Measurements from ENCODE around the gene NRP1. TPM values are rescaled to one million over a fixed set of nuclear protein-coding genes. Genes with fewer than 3 reads are reported as not detected.

The NRP1 gene
- total and polyA plus RNA-seq, 4 experiments from 2014 or later, result 1.6 TPM; not detected in 2

DNA sequence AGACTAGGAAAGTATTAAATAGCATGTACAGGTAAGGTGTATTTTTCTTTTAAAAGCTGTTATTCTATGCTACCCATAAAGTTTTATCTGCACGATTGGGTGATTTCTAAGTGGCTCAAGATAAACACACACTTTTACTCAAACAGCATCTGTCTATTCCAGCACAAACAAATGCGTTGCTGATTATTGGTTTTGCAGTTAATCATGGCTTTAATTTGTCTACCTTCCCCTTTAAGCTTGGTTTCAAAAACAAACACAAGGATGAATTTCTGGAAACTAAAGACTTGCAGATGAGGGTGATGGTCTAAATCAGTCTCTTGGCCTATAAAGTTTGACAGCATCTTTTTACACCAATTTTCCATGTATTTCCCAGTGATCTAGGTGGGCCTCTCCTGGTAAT lies 94.2 kb downstream of the NRP1 start:
- intact Hi-C loops (cut with micrococcal nuclease), result no loop called here
- POLR2A ChIA-PET (ENCODE audit: partially characterized antibody), result interaction anchor here (1.2 kb wide), 1 partner anchor 9 kb away, joined by 3 read pairs; no protein-coding TSS in a partner anchor
- peak overlapping the region in 1 of 7 donors; percentile 43 for H3K27ac Mint-ChIP-seq

GRCh38 chr10:33239257-33239656 lies 95.2 kb downstream of the NRP1 start:
- H3K27me3 ChIP-seq (ENCODE audit: insufficient read depth, low read length), result no peaks in the 10 kb centered on the region
- CTCF ChIA-PET (ENCODE audit: partially characterized antibody), result interaction anchor here (3.4 kb wide), 1 partner anchor 11 kb away, joined by 10 read pairs; no protein-coding TSS in a partner anchor

More for the DNA sequence above, 94.2 kb downstream of the NRP1 start:
- H3K4me1 Mint-ChIP-seq, result peaks cover 0 to 4% (median 2%) of the 10 kb centered on the region in 4 donors
- no peak for DNase-seq
- Histone ChIP-seq H3K27me3 (ENCODE audit: insufficient read depth, low read length) (no peaks in the 10 kb centered on the region), H3K9me3 (ENCODE audit: control insufficient read depth in 1 of 2, low read length in 2 of 2) (no peaks in the 10 kb centered on the region), H3K4me1 (ENCODE audit: insufficient read depth, low read length) (no peaks in the 10 kb centered on the region), H3K4me3 (ENCODE audit: low read length in 2 of 2) (no peak overlapping the region), H3K27ac (ENCODE audit: low read depth, low read length) (no peak overlapping the region), H3K36me3 (ENCODE audit: insufficient read depth, low read length) (no peaks in the 10 kb centered on the region)
- peaks cover 0 to 3% of the 10 kb centered on the region in 2 donors for H3K27me3 Mint-ChIP-seq
- H3K4me3 Mint-ChIP-seq, result no peak overlapping the region
- H3K9me3 Mint-ChIP-seq, result no peaks in the 10 kb centered on the region
- H3K36me3 Mint-ChIP-seq, result no peaks in the 10 kb centered on the region
- CTCF ChIA-PET (ENCODE audit: partially characterized antibody), result interaction anchor here (3.4 kb wide), 1 partner anchor 10 kb away, joined by 10 read pairs; no protein-coding TSS in a partner anchor

GRCh38 chr10:33238643-33239042 lies 95.8 kb downstream of the NRP1 start:
- Mint-ChIP-seq H3K4me3 (no peak overlapping the region), H3K9me3 (no peaks in the 10 kb centered on the region), H3K27ac (no peak overlapping the region), H3K27me3 (peaks cover 0 to 3% of the 10 kb centered on the region in 2 donors), H3K4me1 (peaks cover 0 to 1% (median 0%) of the 10 kb centered on the region in 4 donors), H3K36me3 (no peaks in the 10 kb centered on the region)
- ChIA-PET POLR2A (ENCODE audit: partially characterized antibody) (no interaction called here), CTCF (ENCODE audit: partially characterized antibody) (interaction anchor here (3.4 kb wide), 1 partner anchor 11 kb away, joined by 10 read pairs; no protein-coding TSS in a partner anchor)
- no peaks in the 10 kb centered on the region for H3K4me1 ChIP-seq (ENCODE audit: insufficient read depth, low read length)
- H3K27me3 ChIP-seq (ENCODE audit: insufficient read depth, low read length), result no peaks in the 10 kb centered on the region
- no peak for DNase-seq
- H3K9me3 ChIP-seq (ENCODE audit: control insufficient read depth in 1 of 2, low read length in 2 of 2), result no peaks in the 10 kb centered on the region
- H3K4me3 ChIP-seq (ENCODE audit: low read length in 2 of 2), result no peak overlapping the region
- H3K27ac ChIP-seq (ENCODE audit: low read depth, low read length), result no peak overlapping the region
- no peaks in the 10 kb centered on the region for H3K36me3 ChIP-seq (ENCODE audit: insufficient read depth, low read length)
- intact Hi-C loops (cut with micrococcal nuclease), result no loop called here

More at GRCh38 chr10:33239257-33239656, 95.2 kb downstream of the NRP1 start:
- Mint-ChIP-seq H3K36me3 (no peaks in the 10 kb centered on the region), H3K27ac (no peak overlapping the region), H3K4me1 (peaks cover 0 to 1% (median 0%) of the 10 kb centered on the region in 4 donors), H3K27me3 (peaks cover 0 to 3% of the 10 kb centered on the region in 2 donors), H3K4me3 (no peak overlapping the region), H3K9me3 (no peaks in the 10 kb centered on the region)
- Histone ChIP-seq H3K9me3 (ENCODE audit: control insufficient read depth in 1 of 2, low read length in 2 of 2) (no peaks in the 10 kb centered on the region), H3K27ac (ENCODE audit: low read depth, low read length) (no peak overlapping the region), H3K4me1 (ENCODE audit: insufficient read depth, low read length) (no peaks in the 10 kb centered on the region), H3K4me3 (ENCODE audit: low read length in 2 of 2) (no peak overlapping the region), H3K36me3 (ENCODE audit: insufficient read depth, low read length) (no peaks in the 10 kb centered on the region)
- POLR2A ChIA-PET (ENCODE audit: partially characterized antibody), result no interaction called here
- intact Hi-C loops (cut with micrococcal nuclease), result no loop called here
- DNase-seq, result no peak

GRCh38 chr10:33237736-33238624 lies 96.5 kb downstream of the NRP1 start:
- no peaks in the 10 kb centered on the region for H3K9me3 Mint-ChIP-seq
- CTCF ChIA-PET (ENCODE audit: partially characterized antibody), result interaction anchor here (3.4 kb wide), 1 partner anchor 12 kb away, joined by 10 read pairs; no protein-coding TSS in a partner anchor
- no peak overlapping the region for H3K4me3 Mint-ChIP-seq
- H3K36me3 ChIP-seq (ENCODE audit: insufficient read depth, low read length), result no peaks in the 10 kb centered on the region
- peaks cover 0 to 1% (median 0%) of the 10 kb centered on the region in 4 donors for H3K4me1 Mint-ChIP-seq
- intact Hi-C loops (cut with micrococcal nuclease), result no loop called here
- DNase-seq, result no peak
- no peaks in the 10 kb centered on the region for H3K4me1 ChIP-seq (ENCODE audit: insufficient read depth, low read length)
- H3K27me3 Mint-ChIP-seq, result peaks cover 2 to 3% of the 10 kb centered on the region in 2 donors
- no peaks in the 10 kb centered on the region for H3K27me3 ChIP-seq (ENCODE audit: insufficient read depth, low read length)
- peak overlapping the region in 1 of 7 donors; percentile 57 for H3K27ac Mint-ChIP-seq
- H3K9me3 ChIP-seq (ENCODE audit: control insufficient read depth in 1 of 2, low read length in 2 of 2), result no peaks in the 10 kb centered on the region
- no peak overlapping the region for H3K4me3 ChIP-seq (ENCODE audit: low read length in 2 of 2)
- POLR2A ChIA-PET (ENCODE audit: partially characterized antibody), result no interaction called here
- H3K27ac ChIP-seq (ENCODE audit: low read depth, low read length), result no peak overlapping the region
- no peaks in the 10 kb centered on the region for H3K36me3 Mint-ChIP-seq

GRCh38 chr10:33236916-33237315 lies 97.6 kb downstream of the NRP1 start:
- CTCF ChIA-PET (ENCODE audit: partially characterized antibody), result no interaction called here
- peaks cover 0 to 2% (median 0%) of the 10 kb centered on the region in 4 donors for H3K4me1 Mint-ChIP-seq

GRCh38 chr10:33235951-33236350 lies 98.5 kb downstream of the NRP1 start:
- no peaks in the 10 kb centered on the region for H3K27me3 ChIP-seq (ENCODE audit: insufficient read depth, low read length)
- intact Hi-C loops (cut with micrococcal nuclease), result no loop called here
- no peaks in the 10 kb centered on the region for H3K9me3 ChIP-seq (ENCODE audit: control insufficient read depth in 1 of 2, low read length in 2 of 2)
- ChIA-PET CTCF (ENCODE audit: partially characterized antibody) (no interaction called here), POLR2A (ENCODE audit: partially characterized antibody) (no interaction called here)
- peaks cover 2 to 8% of the 10 kb centered on the region in 2 donors for H3K27me3 Mint-ChIP-seq
- no peaks in the 10 kb centered on the region for H3K9me3 Mint-ChIP-seq
- no peak overlapping the region for H3K27ac ChIP-seq (ENCODE audit: low read depth, low read length)
- no peak for DNase-seq
- H3K4me3 ChIP-seq (ENCODE audit: low read length in 2 of 2), result no peak overlapping the region
- H3K36me3 Mint-ChIP-seq, result no peaks in the 10 kb centered on the region
- H3K36me3 ChIP-seq (ENCODE audit: insufficient read depth, low read length), result no peaks in the 10 kb centered on the region
- H3K4me1 Mint-ChIP-seq, result peaks cover 0 to 2% (median 1%) of the 10 kb centered on the region in 4 donors
- H3K4me1 ChIP-seq (ENCODE audit: insufficient read depth, low read length), result no peaks in the 10 kb centered on the region
- peak overlapping the region in 1 of 7 donors; percentile 42 for H3K27ac Mint-ChIP-seq
- no peak overlapping the region for H3K4me3 Mint-ChIP-seq

More at GRCh38 chr10:33236916-33237315, 97.6 kb downstream of the NRP1 start:
- Histone ChIP-seq H3K4me1 (ENCODE audit: insufficient read depth, low read length) (no peaks in the 10 kb centered on the region), H3K4me3 (ENCODE audit: low read length in 2 of 2) (no peak overlapping the region), H3K27ac (ENCODE audit: low read depth, low read length) (no peak overlapping the region), H3K9me3 (ENCODE audit: control insufficient read depth in 1 of 2, low read length in 2 of 2) (no peaks in the 10 kb centered on the region), H3K36me3 (ENCODE audit: insufficient read depth, low read length) (no peaks in the 10 kb centered on the region), H3K27me3 (ENCODE audit: insufficient read depth, low read length) (no peaks in the 10 kb centered on the region)
- no peak for DNase-seq
- intact Hi-C loops (cut with micrococcal nuclease), result no loop called here
- H3K36me3 Mint-ChIP-seq, result no peaks in the 10 kb centered on the region
- POLR2A ChIA-PET (ENCODE audit: partially characterized antibody), result no interaction called here
- peaks cover 2 to 3% of the 10 kb centered on the region in 2 donors for H3K27me3 Mint-ChIP-seq
- no peaks in the 10 kb centered on the region for H3K9me3 Mint-ChIP-seq
- H3K4me3 Mint-ChIP-seq, result no peak overlapping the region
- no peak overlapping the region for H3K27ac Mint-ChIP-seq

DNA sequence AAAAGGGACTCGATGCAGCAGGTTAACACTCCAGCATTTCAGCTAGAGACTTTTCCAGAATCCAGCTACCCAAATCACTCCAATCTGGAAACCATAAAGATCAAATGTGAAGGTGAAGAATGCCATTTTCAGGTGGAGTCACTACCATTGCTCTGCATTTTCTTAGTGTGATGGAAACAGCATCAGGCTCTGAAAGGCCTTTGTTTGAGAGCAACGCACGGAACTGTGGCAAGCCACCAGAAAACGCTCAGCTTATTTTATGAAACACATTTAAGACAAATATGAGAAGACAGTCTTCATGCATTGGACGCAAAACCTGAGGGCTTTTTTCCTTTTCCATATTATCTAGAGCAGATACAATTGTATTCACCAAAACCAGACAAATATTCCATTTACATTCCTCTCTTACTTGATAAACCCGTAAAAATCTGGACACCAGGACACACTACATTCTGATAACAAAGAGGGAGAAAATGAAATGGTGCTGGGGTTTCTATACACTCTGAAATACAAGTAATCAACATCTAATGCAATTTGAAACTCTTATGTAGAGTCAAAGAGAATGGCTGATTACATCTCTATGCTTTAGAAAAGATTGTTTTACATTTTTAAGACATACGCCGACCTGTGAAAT lies 99.1 kb downstream of the NRP1 start:
- intact Hi-C loops (cut with micrococcal nuclease), result no loop called here
- Histone ChIP-seq H3K27ac (ENCODE audit: low read depth, low read length) (no peak overlapping the region), H3K9me3 (ENCODE audit: control insufficient read depth in 1 of 2, low read length in 2 of 2) (no peaks in the 10 kb centered on the region), H3K4me3 (ENCODE audit: low read length in 2 of 2) (no peak overlapping the region), H3K36me3 (ENCODE audit: insufficient read depth, low read length) (no peaks in the 10 kb centered on the region), H3K27me3 (ENCODE audit: insufficient read depth, low read length) (no peaks in the 10 kb centered on the region), H3K4me1 (ENCODE audit: insufficient read depth, low read length) (no peaks in the 10 kb centered on the region)
- CTCF ChIA-PET (ENCODE audit: partially characterized antibody), result no interaction called here
- Mint-ChIP-seq H3K27me3 (peaks cover 2 to 9% of the 10 kb centered on the region in 2 donors), H3K4me3 (no peak overlapping the region), H3K4me1 (peaks cover 0 to 5% (median 1%) of the 10 kb centered on the region in 4 donors), H3K27ac (no peak overlapping the region), H3K36me3 (no peaks in the 10 kb centered on the region), H3K9me3 (no peaks in the 10 kb centered on the region)
- POLR2A ChIA-PET (ENCODE audit: partially characterized antibody), result no interaction called here
- DNase-seq, result no peak
